ENCODE data around the gene MYLK. TPM values are rescaled to one million over a fixed set of nuclear protein-coding genes. Genes with fewer than 3 reads are reported as not detected.

The MYLK gene
- total RNA-seq, 1 donor from 2014 or later, result 81.4 TPM

DNA sequence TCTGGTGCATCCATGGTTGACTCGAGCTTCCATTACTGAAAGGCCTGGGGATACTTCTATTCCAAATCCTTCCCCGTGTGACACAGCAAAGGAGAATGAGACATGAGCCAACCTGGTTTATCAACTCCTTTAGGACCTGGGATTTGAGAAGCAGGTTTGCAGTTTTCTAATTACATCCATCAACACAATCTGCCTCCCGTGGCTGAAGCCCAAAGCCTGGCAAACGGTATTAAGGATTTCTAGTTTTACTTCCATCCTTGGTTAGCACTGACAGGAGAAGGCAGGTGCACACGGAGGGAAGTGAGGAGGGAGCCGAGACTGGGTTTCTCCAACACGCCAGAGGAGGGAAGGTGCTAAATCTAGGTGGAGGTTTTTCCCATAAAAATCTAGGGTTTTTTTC, 79.0 kb downstream of the MYLK start:
- no peak overlapping the region for H3K4me3 ChIP-seq (ENCODE audit: low read depth, low read length)
- TF ChIP-seq, protein P1, sequence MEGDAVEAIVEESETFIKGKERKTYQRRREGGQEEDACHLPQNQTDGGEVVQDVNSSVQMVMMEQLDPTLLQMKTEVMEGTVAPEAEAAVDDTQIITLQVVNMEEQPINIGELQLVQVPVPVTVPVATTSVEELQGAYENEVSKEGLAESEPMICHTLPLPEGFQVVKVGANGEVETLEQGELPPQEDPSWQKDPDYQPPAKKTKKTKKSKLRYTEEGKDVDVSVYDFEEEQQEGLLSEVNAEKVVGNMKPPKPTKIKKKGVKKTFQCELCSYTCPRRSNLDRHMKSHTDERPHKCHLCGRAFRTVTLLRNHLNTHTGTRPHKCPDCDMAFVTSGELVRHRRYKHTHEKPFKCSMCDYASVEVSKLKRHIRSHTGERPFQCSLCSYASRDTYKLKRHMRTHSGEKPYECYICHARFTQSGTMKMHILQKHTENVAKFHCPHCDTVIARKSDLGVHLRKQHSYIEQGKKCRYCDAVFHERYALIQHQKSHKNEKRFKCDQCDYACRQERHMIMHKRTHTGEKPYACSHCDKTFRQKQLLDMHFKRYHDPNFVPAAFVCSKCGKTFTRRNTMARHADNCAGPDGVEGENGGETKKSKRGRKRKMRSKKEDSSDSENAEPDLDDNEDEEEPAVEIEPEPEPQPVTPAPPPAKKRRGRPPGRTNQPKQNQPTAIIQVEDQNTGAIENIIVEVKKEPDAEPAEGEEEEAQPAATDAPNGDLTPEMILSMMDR (conservative IDR thresholded peaks at IDR 0.05; ENCODE audit: low read depth, low read length), result no peak
- DNase-seq (ENCODE audit: low read depth), result no peak

DNA sequence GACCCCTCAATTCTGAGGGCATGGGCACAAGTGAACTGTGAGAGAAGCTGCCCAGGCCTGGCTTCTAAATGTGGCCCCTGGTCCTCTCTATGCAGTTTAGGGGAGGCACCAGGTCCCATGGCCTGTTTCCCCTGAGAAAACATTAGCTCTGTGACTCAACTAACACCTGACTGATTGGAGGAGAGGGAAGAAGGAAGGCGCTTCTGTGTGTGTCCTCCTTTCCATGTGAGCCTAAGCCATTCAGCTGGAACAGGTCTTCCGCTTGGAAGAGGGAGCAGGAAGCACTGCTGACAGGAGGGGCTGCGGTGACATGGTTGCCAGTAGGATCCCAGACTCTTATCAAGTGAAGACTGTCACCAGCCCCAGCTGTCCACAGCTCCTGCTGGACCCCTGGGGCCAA, 79.5 kb downstream of the MYLK start:
- no peak overlapping the region for H3K4me3 ChIP-seq (ENCODE audit: low read depth, low read length)
- DNase-seq (ENCODE audit: low read depth), result no peak
- TF ChIP-seq, protein P1 (conservative IDR thresholded peaks at IDR 0.05; ENCODE audit: low read depth, low read length), result no peak

- DNase-seq (ENCODE audit: low read depth), result no peak
- TF ChIP-seq, protein P1 (conservative IDR thresholded peaks at IDR 0.05; ENCODE audit: low read depth, low read length), result no peak
- H3K4me3 ChIP-seq (ENCODE audit: low read depth, low read length), result no peak overlapping the region
Measured at GRCh38 chr3:123803521-123803920, 80.6 kb downstream of the MYLK start.

GRCh38 chr3:123802007-123802625, 82.0 kb downstream of the MYLK start:
- TF ChIP-seq, protein P1 (conservative IDR thresholded peaks at IDR 0.05; ENCODE audit: low read depth, low read length), result no peak
- H3K4me3 ChIP-seq (ENCODE audit: low read depth, low read length), result no peak overlapping the region
- no peak for DNase-seq (ENCODE audit: low read depth)

DNA sequence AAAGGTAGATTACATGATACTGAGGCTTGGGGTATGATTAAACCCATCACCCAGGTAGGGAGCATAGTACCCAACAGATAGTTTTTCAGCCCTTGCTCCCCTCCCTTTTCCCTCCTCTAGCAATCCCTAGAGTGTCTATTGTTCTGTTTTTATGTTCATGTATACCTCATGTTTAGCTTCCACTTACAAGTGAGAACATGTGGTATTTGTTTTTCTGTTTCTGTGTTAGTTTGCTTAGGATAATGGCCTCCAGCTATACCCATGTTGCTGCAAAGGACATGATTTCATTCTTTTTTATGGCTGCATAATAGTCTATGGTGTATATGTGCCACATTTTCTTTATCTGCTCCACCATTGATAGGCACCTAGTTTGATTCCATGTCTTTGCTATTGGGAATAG, 82.7 kb downstream of the MYLK start:
- no peak for DNase-seq (ENCODE audit: low read depth)
- TF ChIP-seq, protein P1 (conservative IDR thresholded peaks at IDR 0.05; ENCODE audit: low read depth, low read length), result no peak
- no peak overlapping the region for H3K4me3 ChIP-seq (ENCODE audit: low read depth, low read length)

DNA sequence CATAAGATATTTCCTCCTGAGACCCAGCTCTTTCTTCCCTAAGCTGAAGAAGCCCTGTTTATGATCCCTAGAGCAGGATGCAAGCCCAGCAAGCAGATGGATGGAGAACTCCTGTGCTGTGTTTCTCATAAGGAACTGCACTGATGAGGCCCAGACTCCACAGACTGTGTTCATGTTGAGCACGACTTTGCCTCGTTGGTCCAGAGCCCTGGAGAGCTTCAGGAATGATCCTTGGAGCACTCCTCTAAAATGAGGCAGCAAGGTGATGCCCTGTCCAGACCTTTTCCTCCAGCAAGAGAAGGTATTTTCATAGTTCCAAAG, 83.8 kb downstream of the MYLK start:
- H3K4me3 ChIP-seq (ENCODE audit: low read depth, low read length), result no peak overlapping the region
- TF ChIP-seq, protein P1 (conservative IDR thresholded peaks at IDR 0.05; ENCODE audit: low read depth, low read length), result no peak
- no peak for DNase-seq (ENCODE audit: low read depth)
